SK-N-DZ (cell line): Measurements from ENCODE around the gene UNC119B.
"Not testable (repeated sequence)": the region's sequence is repeated elsewhere in the genome, so short reads cannot be mapped to it uniquely, and the experiment has no call there.

Source experiments
- DNase-seq: peaks from one replicate; pipeline ENCODE4 v3.0.0-alpha.2; 2015; ENCODE audit warnings: low spot score

The UNC119B gene

GRCh38 chr12:120719072-120719471 is 8.8 kb downstream of the UNC119B start:
- DNase-seq, result no peak

- DNase-seq, result no peak
Observed at GRCh38 chr12:120719496-120720233, 9.4 kb downstream of the UNC119B start.

GRCh38 chr12:120720234-120720986 is 10.2 kb downstream of the UNC119B start:
- DNase-seq, result no peak

GRCh38 chr12:120720987-120721801 is 10.9 kb downstream of the UNC119B start:
- DNase-seq, result no peak

GRCh38 chr12:120721866-120722265 is 11.6 kb downstream of the UNC119B start:
- DNase-seq, result no peak

- no peak for DNase-seq
Observed at GRCh38 chr12:120722784-120723183, 12.5 kb downstream of the UNC119B start.

GRCh38 chr12:120724720-120725119 is 14.5 kb downstream of the UNC119B start:
- DNase-seq, result no peak

GRCh38 chr12:120725151-120725658 is 14.9 kb downstream of the UNC119B start:
- DNase-seq, result peak; percentile 38

- peak; percentile 82 for DNase-seq
Observed at GRCh38 chr12:120725659-120726509, 15.6 kb downstream of the UNC119B start, which contains the start of gene ACADS. Gene ACADS, plus strand, starts transcription at chr12:120725826. Its CDS starts 60 bp downstream, at chr12:120725886.

GRCh38 chr12:120726510-120726793 is 16.2 kb downstream of the UNC119B start:
- no peak for DNase-seq

GRCh38 chr12:120726961-120727360 is 16.7 kb downstream of the UNC119B start:
- DNase-seq, result no peak

- DNase-seq, result not testable (repeated sequence)
Observed at GRCh38 chr12:120732198-120732597, 21.9 kb downstream of the UNC119B start.

GRCh38 chr12:120733574-120733973 is 23.3 kb downstream of the UNC119B start:
- no peak for DNase-seq

- no peak for DNase-seq
Observed at GRCh38 chr12:120734210-120734609, 24.0 kb downstream of the UNC119B start.

- DNase-seq, result no peak
Observed at GRCh38 chr12:120735181-120735580, 24.9 kb downstream of the UNC119B start.

GRCh38 chr12:120736404-120737331 is 26.4 kb downstream of the UNC119B start:
- no peak for DNase-seq

GRCh38 chr12:120737557-120738251 is 27.4 kb downstream of the UNC119B start:
- no peak for DNase-seq

- DNase-seq, result no peak
Observed at GRCh38 chr12:120738252-120739030, 28.2 kb downstream of the UNC119B start.
